Measurements from ENCODE around the gene PARP3. TPM values are rescaled to one million over a fixed set of nuclear protein-coding genes. Genes with fewer than 3 reads are reported as not detected.

The PARP3 gene
- polyA plus RNA-seq, 1 donor: 17.1 TPM

DNA sequence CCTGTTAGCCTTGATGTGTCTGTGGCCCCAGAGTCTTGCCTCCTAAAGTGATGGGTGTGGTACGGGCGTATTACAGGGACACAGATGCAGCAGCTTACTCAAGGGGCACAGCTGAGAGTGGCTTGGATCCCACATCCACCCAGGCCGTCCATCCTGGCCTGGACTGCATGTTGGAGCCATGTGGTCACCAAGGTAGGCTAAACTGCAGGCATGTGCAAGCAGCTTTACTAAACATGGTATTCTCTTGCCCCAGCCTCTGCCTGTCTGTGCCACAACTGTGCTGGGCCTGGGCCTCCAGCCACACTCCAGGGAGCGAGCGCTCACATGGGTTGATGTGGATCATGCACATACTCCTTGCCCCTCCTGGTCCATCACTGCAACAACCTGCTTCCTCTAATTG lies 7.0 kb downstream of the PARP3 start:
- Histone ChIP-seq H3K27me3 (ENCODE audit: control insufficient read depth, insufficient read depth, low read length) (peaks cover 9% of the 10 kb centered on the region), H3K36me3 (ENCODE audit: control insufficient read depth, insufficient read depth, low read length) (peaks cover 2% of the 10 kb centered on the region), H3K4me1 (ENCODE audit: control insufficient read depth, insufficient read depth, low read length) (no peaks in the 10 kb centered on the region), H3K9me3 (ENCODE audit: control insufficient read depth, low read depth, low read length) (no peaks in the 10 kb centered on the region), H3K4me3 (ENCODE audit: low read length) (no peak overlapping the region), H3K27ac (ENCODE audit: low read length) (no peak overlapping the region)
- no peak for DNase-seq
- no CpG with 5 or more reads among the region's 5 CpGs for WGBS (ENCODE audit: insufficient coverage, low lambda C conversion rate)

DNA sequence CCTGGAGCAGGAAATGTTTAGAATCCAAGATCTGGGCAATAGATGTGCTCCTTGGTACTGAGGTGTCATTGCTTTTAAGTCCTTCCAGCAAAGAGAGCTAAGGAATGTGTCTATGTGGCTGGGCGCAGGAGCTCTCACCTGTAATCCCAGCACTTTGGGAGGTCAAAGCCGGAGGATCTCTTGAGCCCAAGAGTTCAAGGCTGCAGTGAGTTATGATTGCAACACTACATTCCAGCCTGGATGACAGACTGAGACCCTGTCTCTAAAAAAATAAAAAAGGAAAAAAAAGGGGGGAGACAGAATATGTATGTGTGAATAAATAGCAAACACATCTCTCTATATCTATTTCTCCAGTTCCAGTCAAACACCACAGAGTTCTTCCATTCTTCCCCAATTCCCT lies 8.7 kb downstream of the PARP3 start:
- H3K27me3 ChIP-seq (ENCODE audit: control insufficient read depth, insufficient read depth, low read length): peaks cover 23% of the 10 kb centered on the region
- no peaks in the 10 kb centered on the region for H3K4me1 ChIP-seq (ENCODE audit: control insufficient read depth, insufficient read depth, low read length)
- H3K4me3 ChIP-seq (ENCODE audit: low read length): no peak overlapping the region
- no CpG with 5 or more reads among the region's 2 CpGs for WGBS (ENCODE audit: insufficient coverage, low lambda C conversion rate)
- H3K9me3 ChIP-seq (ENCODE audit: control insufficient read depth, low read depth, low read length): peaks cover 7% of the 10 kb centered on the region
- peaks cover under 1% of the 10 kb centered on the region for H3K36me3 ChIP-seq (ENCODE audit: control insufficient read depth, insufficient read depth, low read length)
- no peak overlapping the region for H3K27ac ChIP-seq (ENCODE audit: low read length)
- no peak for DNase-seq

DNA sequence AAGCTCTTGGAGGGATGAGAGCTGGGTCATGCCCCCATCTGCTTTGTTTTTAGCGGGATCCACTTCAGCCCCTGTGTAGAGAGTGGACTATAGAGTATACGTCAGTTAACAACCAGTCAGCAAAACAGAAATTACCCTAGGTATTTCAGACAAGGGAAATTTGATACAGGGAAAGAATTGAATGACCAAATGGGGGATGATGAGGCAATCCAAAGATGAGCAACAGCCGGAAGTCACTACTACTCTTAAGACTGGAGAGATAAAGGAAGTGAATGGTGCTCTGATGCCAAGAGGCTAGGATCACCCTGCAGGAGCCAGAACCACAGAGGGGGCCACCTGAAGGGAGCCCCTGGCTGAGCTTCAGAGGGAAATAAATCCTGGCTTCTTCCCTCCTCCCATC lies 11.3 kb downstream of the PARP3 start:
- Histone ChIP-seq H3K27ac (ENCODE audit: low read length) (no peak overlapping the region), H3K4me1 (ENCODE audit: control insufficient read depth, insufficient read depth, low read length) (no peaks in the 10 kb centered on the region), H3K27me3 (ENCODE audit: control insufficient read depth, insufficient read depth, low read length) (peaks cover 23% of the 10 kb centered on the region), H3K36me3 (ENCODE audit: control insufficient read depth, insufficient read depth, low read length) (peaks cover 3% of the 10 kb centered on the region), H3K9me3 (ENCODE audit: control insufficient read depth, low read depth, low read length) (peaks cover 9% of the 10 kb centered on the region), H3K4me3 (ENCODE audit: low read length) (no peak overlapping the region)
- WGBS (ENCODE audit: insufficient coverage, low lambda C conversion rate): 80% methylated on average over 1 of the region's 3 CpGs
- DNase-seq: no peak

DNA sequence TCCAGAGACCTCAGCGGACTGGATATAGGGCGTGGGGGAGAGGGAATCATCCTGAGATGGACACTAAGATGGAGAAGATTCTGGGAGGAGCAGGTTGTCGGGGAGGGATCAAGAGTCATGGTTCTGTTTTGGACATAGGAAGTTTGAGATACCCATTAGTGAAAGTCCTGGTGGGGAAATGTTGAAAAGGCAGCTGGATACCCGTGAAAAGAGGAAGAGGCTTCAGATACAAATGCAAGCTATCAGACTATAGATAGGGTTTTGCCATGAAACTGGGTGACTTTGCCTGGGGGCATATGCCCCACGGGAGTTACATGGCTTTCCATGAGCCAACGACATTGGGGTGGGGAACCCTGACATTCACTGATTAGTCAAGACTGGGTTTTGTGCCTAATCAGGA lies 11.9 kb downstream of the PARP3 start:
- WGBS (ENCODE audit: insufficient coverage, low lambda C conversion rate): 100% methylated on average over 3 of the region's 6 CpGs
- H3K27ac ChIP-seq (ENCODE audit: low read length): no peak overlapping the region
- H3K9me3 ChIP-seq (ENCODE audit: control insufficient read depth, low read depth, low read length): peaks cover 9% of the 10 kb centered on the region
- peaks cover 23% of the 10 kb centered on the region for H3K27me3 ChIP-seq (ENCODE audit: control insufficient read depth, insufficient read depth, low read length)
- peaks cover 5% of the 10 kb centered on the region for H3K36me3 ChIP-seq (ENCODE audit: control insufficient read depth, insufficient read depth, low read length)
- no peak overlapping the region for H3K4me3 ChIP-seq (ENCODE audit: low read length)
- no peak for DNase-seq
- H3K4me1 ChIP-seq (ENCODE audit: control insufficient read depth, insufficient read depth, low read length): no peaks in the 10 kb centered on the region

DNA sequence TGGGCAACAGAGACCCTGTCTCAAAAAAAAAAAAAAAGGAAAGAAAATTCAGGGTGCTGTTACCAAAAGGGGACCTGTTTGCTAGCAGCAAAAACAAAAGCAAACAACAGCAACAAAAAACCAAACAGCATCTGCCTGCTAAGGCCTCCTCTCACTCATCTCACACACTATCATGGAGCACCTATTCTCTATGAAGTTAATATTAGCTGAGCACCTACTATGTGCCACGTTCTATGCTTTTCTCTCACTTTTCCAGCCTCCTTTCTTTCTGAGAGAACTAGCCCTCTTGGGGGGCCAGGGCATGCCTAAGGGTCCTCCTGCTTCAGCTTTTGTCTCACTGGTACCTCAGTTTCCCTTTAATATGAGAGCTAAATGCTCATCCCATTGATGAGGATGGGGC lies 12.6 kb downstream of the PARP3 start:
- H3K4me1 ChIP-seq (ENCODE audit: control insufficient read depth, insufficient read depth, low read length): no peaks in the 10 kb centered on the region
- peaks cover 23% of the 10 kb centered on the region for H3K27me3 ChIP-seq (ENCODE audit: control insufficient read depth, insufficient read depth, low read length)
- peaks cover 9% of the 10 kb centered on the region for H3K9me3 ChIP-seq (ENCODE audit: control insufficient read depth, low read depth, low read length)
- H3K36me3 ChIP-seq (ENCODE audit: control insufficient read depth, insufficient read depth, low read length): peaks cover 8% of the 10 kb centered on the region
- no peak for DNase-seq
- H3K4me3 ChIP-seq (ENCODE audit: low read length): no peak overlapping the region
- no peak overlapping the region for H3K27ac ChIP-seq (ENCODE audit: low read length)
- WGBS (ENCODE audit: insufficient coverage, low lambda C conversion rate): no CpG with 5 or more reads among the region's 1 CpG

DNA sequence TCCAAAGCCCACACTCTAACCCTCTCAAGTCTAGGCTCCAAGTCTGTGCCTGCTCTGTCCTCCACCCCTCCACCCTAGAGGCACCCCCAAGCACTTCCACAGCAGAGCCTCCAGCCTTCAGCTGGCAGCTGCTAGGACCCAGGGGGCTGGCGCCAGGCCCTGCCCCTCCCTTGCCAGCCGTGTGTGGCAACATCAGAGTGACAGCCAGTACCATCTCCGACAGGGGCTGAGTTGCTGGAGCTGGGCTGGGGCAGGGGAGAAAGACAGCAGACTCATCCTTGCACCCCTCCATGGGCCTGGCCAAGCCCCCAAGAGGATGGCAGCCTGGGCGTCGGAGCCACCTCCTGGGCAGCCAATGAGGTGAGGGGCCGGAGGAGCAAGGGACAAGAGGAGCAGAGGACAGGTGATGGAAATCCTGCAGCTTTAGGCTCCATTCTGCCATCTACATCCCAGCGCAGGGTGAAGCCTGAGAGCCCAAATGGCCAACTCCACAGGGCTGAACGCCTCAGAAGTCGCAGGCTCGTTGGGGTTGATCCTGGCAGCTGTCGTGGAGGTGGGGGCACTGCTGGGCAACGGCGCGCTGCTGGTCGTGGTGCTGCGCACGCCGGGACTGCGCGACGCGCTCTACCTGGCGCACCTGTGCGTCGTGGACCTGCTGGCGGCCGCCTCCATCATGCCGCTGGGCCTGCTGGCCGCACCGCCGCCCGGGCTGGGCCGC lies 13.2 kb downstream of the PARP3 start, which contains the start of gene GPR62:
GPR62 (plus strand) TSS at position 207 of the 718 bp plus-strand sequence; CDS start at position 479, 272 bp downstream.
- peaks cover 9% of the 10 kb centered on the region for H3K9me3 ChIP-seq (ENCODE audit: control insufficient read depth, low read depth, low read length)
- H3K27me3 ChIP-seq (ENCODE audit: control insufficient read depth, insufficient read depth, low read length): peaks cover 23% of the 10 kb centered on the region
- H3K4me1 ChIP-seq (ENCODE audit: control insufficient read depth, insufficient read depth, low read length): no peaks in the 10 kb centered on the region
- DNase-seq: no peak
- WGBS (ENCODE audit: insufficient coverage, low lambda C conversion rate): no CpG with 5 or more reads among the region's 33 CpGs
- no peak within 1 kb of the TSS for H3K27ac ChIP-seq (ENCODE audit: low read length)
- no peak within 1 kb of the TSS for H3K4me3 ChIP-seq (ENCODE audit: low read length)
- H3K36me3 ChIP-seq (ENCODE audit: control insufficient read depth, insufficient read depth, low read length): peaks cover 12% of the 10 kb centered on the region

DNA sequence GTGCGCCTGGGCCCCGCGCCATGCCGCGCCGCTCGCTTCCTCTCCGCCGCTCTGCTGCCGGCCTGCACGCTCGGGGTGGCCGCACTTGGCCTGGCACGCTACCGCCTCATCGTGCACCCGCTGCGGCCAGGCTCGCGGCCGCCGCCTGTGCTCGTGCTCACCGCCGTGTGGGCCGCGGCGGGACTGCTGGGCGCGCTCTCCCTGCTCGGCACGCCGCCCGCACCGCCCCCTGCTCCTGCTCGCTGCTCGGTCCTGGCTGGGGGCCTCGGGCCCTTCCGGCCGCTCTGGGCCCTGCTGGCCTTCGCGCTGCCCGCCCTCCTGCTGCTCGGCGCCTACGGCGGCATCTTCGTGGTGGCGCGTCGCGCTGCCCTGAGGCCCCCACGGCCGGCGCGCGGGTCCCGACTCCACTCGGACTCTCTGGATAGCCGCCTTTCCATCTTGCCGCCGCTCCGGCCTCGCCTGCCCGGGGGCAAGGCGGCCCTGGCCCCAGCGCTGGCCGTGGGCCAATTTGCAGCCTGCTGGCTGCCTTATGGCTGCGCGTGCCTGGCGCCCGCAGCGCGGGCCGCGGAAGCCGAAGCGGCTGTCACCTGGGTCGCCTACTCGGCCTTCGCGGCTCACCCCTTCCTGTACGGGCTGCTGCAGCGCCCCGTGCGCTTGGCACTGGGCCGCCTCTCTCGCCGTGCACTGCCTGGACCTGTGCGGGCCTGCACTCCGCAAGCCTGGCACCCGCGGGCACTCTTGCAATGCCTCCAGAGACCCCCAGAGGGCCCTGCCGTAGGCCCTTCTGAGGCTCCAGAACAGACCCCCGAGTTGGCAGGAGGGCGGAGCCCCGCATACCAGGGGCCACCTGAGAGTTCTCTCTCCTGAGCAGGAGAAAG lies 14.0 kb downstream of the PARP3 start:
- peaks cover 12% of the 10 kb centered on the region for H3K36me3 ChIP-seq (ENCODE audit: control insufficient read depth, insufficient read depth, low read length)
- H3K27ac ChIP-seq (ENCODE audit: low read length): no peak overlapping the region
- peaks cover 23% of the 10 kb centered on the region for H3K27me3 ChIP-seq (ENCODE audit: control insufficient read depth, insufficient read depth, low read length)
- peaks cover 4% of the 10 kb centered on the region for H3K4me1 ChIP-seq (ENCODE audit: control insufficient read depth, insufficient read depth, low read length)
- H3K4me3 ChIP-seq (ENCODE audit: low read length): no peak overlapping the region
- peak; percentile 42 to 71 for DNase-seq
- H3K9me3 ChIP-seq (ENCODE audit: control insufficient read depth, low read depth, low read length): peaks cover 9% of the 10 kb centered on the region
- WGBS (ENCODE audit: insufficient coverage, low lambda C conversion rate): no CpG with 5 or more reads among the region's 97 CpGs

DNA sequence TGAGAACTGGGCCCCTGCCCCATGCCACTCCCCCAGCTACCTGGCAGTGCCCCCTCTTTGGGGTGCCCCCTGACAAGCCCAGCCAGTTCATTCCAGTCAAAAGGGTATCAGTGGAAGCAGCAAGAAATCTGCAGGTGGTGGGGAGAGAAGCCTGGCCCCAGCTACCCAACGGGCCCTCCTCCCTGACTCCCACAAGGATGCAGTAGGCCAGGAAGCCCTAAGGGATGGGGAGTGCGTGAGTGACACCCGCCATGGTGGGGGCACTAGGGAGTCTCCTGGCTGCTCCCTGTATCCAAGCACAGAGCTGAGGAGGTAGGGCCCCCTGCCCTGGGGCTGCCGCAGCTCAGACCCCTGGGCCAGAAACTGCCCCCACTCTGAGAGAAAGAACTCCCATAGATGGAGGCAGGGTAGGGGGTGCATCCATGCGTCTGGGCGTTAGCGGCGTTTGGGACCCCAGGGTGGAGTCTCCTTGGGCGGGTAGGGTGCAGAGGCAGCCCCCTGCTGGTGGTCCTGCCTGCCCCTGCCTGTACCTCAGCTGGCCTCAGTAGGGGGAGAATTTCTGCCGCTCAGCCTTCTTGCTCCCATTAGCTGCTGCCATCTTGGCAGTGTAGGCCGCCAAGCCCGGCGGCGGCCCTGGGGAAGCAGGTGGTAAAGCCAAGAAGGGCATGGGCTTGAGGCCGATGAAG lies 15.5 kb downstream of the PARP3 start:
- WGBS (ENCODE audit: insufficient coverage, low lambda C conversion rate): no CpG with 5 or more reads among the region's 15 CpGs
- H3K4me3 ChIP-seq (ENCODE audit: low read length): no peak overlapping the region
- peaks cover 23% of the 10 kb centered on the region for H3K27me3 ChIP-seq (ENCODE audit: control insufficient read depth, insufficient read depth, low read length)

DNA sequence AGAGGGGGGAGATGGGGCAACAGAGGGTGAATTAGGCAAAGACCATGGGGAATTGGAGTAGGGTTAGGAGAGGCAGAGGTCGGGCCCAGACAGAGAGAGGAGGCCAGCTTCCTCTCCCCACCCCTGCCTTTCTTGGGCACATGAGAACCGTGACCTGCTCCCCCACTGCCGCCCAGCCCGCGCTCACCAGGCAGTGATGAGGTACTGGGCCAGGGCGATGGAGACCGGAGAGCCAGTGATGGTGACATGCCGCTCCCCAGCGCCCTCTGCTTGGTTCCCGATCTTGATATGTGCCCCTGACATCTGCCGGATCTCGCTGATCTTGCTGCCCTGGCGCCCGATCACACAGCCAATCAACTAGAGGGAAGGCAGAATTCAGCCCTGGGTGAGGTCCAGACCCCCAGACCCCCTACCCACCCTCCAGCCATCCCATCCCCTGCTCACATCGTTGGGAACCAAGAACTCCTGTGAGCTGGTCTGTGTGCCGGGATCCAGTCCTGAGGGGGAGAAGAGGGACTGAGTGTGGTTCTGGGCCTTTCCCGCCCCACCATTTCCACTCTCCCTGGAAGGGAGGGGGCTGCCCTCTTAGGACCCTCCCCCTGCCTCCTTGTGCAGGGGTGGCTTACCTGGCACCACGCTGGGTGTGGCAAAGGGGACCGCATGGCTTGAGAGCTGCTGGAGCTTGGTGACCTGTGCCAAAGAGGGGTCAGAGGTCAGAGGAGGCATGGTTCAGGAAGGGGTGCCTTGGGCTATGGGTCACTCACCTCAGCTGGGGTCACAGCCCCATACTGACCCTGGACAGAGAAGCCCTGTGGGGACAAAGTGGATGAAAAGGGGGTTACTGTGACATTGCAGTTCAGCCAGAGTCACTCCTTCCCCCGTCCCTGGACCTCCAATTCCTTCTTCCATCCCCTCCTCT lies 16.7 kb downstream of the PARP3 start:
- H3K27me3 ChIP-seq (ENCODE audit: control insufficient read depth, insufficient read depth, low read length): peaks cover 17% of the 10 kb centered on the region
- H3K27ac ChIP-seq (ENCODE audit: low read length): no peak overlapping the region
- no peak overlapping the region for H3K4me3 ChIP-seq (ENCODE audit: low read length)
- peaks cover 9% of the 10 kb centered on the region for H3K9me3 ChIP-seq (ENCODE audit: control insufficient read depth, low read depth, low read length)
- DNase-seq: no peak
- H3K4me1 ChIP-seq (ENCODE audit: control insufficient read depth, insufficient read depth, low read length): peaks cover 19% of the 10 kb centered on the region
- WGBS (ENCODE audit: insufficient coverage, low lambda C conversion rate): no CpG with 5 or more reads among the region's 20 CpGs
- H3K36me3 ChIP-seq (ENCODE audit: control insufficient read depth, insufficient read depth, low read length): peaks cover 12% of the 10 kb centered on the region

More for the DNA sequence above, 15.5 kb downstream of the PARP3 start:
- peaks cover 17% of the 10 kb centered on the region for H3K4me1 ChIP-seq (ENCODE audit: control insufficient read depth, insufficient read depth, low read length)
- peaks cover 12% of the 10 kb centered on the region for H3K36me3 ChIP-seq (ENCODE audit: control insufficient read depth, insufficient read depth, low read length)
- no peak for DNase-seq
- H3K27ac ChIP-seq (ENCODE audit: low read length): no peak overlapping the region
- peaks cover 9% of the 10 kb centered on the region for H3K9me3 ChIP-seq (ENCODE audit: control insufficient read depth, low read depth, low read length)

Data from large intestine (tissue), 3 donors.